ENCODE data around the gene RTN4RL1.
A peak's percentile ranks its signal among the peaks of the same experiment; 100 is the strongest.

Gene RTN4RL1

DNA sequence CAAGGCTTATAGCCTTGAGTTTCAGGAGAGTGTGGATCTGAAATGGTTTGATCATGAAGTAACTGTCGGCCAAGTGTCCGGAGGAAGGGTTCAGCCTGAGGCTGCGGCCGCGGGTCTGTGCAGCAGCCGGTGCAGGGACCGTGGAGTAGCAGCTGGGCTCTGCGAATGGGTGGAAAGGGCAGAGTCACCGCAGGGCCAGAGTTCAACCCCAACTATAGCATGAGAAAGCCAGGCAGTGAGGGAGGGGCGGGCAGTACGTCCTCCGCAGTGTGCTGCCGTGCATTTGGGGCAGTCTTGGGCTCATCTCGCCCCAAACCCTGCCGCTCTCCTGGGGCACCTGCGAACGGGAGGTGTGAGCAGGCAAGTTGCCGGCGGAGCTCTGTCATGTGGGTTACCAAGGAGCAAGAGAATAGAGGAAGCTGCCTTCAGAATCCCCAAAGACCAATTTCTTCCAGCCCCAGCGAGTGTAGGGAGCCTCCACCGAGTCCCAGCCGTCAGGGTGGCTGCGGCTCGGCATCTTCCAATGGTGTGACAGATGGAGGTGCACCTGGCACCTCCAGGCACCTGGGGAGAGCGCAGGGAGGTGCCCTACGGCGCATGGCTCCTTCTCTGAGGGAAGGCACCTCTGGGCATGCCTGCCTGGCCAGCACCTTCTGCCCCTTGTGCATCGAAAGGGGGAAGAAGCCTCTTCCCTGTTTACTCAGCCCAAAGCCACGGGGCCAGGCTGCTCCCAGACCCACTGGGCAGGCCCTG lies 108.0 kb downstream of the RTN4RL1 start:
- no peak overlapping the region for H3K4me3 ChIP-seq (ENCODE audit: insufficient read depth, low read length, poor library complexity, severe bottlenecking)
- H3K27me3 ChIP-seq (ENCODE audit: low read length): no peaks in the 10 kb centered on the region
- H3K4me2 ChIP-seq (ENCODE audit: low read depth, low read length, poor library complexity, severe bottlenecking): no peak overlapping the region
- no peak for TF ChIP-seq EZH2phosphoT487 (conservative IDR thresholded peaks at IDR 0.05; ENCODE audit: low read length)
- TF ChIP-seq, protein P1, sequence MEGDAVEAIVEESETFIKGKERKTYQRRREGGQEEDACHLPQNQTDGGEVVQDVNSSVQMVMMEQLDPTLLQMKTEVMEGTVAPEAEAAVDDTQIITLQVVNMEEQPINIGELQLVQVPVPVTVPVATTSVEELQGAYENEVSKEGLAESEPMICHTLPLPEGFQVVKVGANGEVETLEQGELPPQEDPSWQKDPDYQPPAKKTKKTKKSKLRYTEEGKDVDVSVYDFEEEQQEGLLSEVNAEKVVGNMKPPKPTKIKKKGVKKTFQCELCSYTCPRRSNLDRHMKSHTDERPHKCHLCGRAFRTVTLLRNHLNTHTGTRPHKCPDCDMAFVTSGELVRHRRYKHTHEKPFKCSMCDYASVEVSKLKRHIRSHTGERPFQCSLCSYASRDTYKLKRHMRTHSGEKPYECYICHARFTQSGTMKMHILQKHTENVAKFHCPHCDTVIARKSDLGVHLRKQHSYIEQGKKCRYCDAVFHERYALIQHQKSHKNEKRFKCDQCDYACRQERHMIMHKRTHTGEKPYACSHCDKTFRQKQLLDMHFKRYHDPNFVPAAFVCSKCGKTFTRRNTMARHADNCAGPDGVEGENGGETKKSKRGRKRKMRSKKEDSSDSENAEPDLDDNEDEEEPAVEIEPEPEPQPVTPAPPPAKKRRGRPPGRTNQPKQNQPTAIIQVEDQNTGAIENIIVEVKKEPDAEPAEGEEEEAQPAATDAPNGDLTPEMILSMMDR (IDR thresholded peaks at IDR 0.05; ENCODE audit: insufficient read depth, low read length, poor library complexity, severe bottlenecking): no peak
- no peak overlapping the region for H2AFZ ChIP-seq (ENCODE audit: low read depth, low read length, severe bottlenecking)
- H3F3A ChIP-seq (ENCODE audit: insufficient read depth): no peaks in the 10 kb centered on the region
- H3K79me2 ChIP-seq (ENCODE audit: insufficient read depth, low read length): no peaks in the 10 kb centered on the region
- H3K9me2 ChIP-seq (replicated peaks; ENCODE audit: insufficient read depth, low read length): no peaks in the 10 kb centered on the region
- H3K9ac ChIP-seq (ENCODE audit: low read length): no peak overlapping the region
- H3K27ac ChIP-seq (ENCODE audit: low read depth, low read length): no peak overlapping the region
- H4K20me1 ChIP-seq (ENCODE audit: low read depth, low read length): no peaks in the 10 kb centered on the region
- H3K9me3 ChIP-seq (ENCODE audit: insufficient read depth, low read length): no peaks in the 10 kb centered on the region
- no peaks in the 10 kb centered on the region for H3K36me3 ChIP-seq (ENCODE audit: low read length)

DNA sequence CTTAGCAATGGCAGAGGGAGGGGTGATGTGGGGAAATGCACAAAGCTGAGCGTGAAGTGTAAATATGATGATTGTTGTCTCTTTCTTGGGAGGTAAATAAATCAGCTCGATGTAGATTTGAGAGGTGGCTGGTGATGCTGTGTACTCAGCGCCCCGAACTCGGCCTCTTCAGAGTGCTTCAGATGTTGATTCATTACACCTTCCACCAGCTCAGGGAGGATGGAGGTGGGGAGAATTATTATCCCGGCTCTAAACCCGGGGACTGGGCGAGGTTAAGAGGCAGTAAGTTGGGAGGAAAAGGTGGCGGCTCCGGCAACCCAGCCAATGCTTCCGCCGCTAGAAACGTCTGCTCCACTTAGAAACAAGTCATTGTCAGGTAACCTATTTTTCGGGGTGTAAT lies 108.8 kb downstream of the RTN4RL1 start:
- peak overlapping the region; percentile 48 for H2AFZ ChIP-seq (ENCODE audit: low read depth, low read length, severe bottlenecking)
- H3K9me2 ChIP-seq (replicated peaks; ENCODE audit: insufficient read depth, low read length): no peaks in the 10 kb centered on the region
- no peak overlapping the region for H3K27ac ChIP-seq (ENCODE audit: low read depth, low read length)
- no peak overlapping the region for H3K4me3 ChIP-seq (ENCODE audit: insufficient read depth, low read length, poor library complexity, severe bottlenecking)
- no peak overlapping the region for H3K4me2 ChIP-seq (ENCODE audit: low read depth, low read length, poor library complexity, severe bottlenecking)
- H4K20me1 ChIP-seq (ENCODE audit: low read depth, low read length): no peaks in the 10 kb centered on the region
- no peaks in the 10 kb centered on the region for H3F3A ChIP-seq (ENCODE audit: insufficient read depth)
- no peak overlapping the region for H3K9ac ChIP-seq (ENCODE audit: low read length)
- no peaks in the 10 kb centered on the region for H3K27me3 ChIP-seq (ENCODE audit: low read length)
- no peaks in the 10 kb centered on the region for H3K9me3 ChIP-seq (ENCODE audit: insufficient read depth, low read length)
- no peak for TF ChIP-seq EZH2phosphoT487 (conservative IDR thresholded peaks at IDR 0.05; ENCODE audit: low read length)
- TF ChIP-seq, protein P1 (IDR thresholded peaks at IDR 0.05; ENCODE audit: insufficient read depth, low read length, poor library complexity, severe bottlenecking): no peak
- H3K79me2 ChIP-seq (ENCODE audit: insufficient read depth, low read length): no peaks in the 10 kb centered on the region
- H3K36me3 ChIP-seq (ENCODE audit: low read length): no peaks in the 10 kb centered on the region

DNA sequence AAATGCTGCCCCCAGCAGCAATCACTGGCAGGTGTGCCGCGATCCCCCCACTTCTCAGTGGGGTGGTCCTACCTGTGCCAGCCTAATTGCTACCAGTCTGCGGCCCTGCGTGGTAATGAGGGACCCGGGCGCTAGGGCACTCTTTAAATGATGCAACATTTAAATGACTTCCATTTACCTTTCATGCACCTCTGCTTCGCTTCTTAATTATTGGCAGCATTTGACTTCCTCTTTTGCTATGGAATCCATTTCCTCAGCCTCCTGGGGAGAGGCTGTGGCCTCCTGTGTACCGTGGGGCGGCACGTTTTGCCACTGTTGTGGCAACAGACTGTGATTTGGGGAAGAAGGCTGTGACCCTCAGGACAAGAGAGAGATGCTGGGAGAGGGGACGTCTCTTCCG lies 109.2 kb downstream of the RTN4RL1 start:
- no peaks in the 10 kb centered on the region for H3K9me3 ChIP-seq (ENCODE audit: insufficient read depth, low read length)
- no peak overlapping the region for H3K27ac ChIP-seq (ENCODE audit: low read depth, low read length)
- H4K20me1 ChIP-seq (ENCODE audit: low read depth, low read length): no peaks in the 10 kb centered on the region
- H3K9me2 ChIP-seq (replicated peaks; ENCODE audit: insufficient read depth, low read length): no peaks in the 10 kb centered on the region
- H3K36me3 ChIP-seq (ENCODE audit: low read length): no peaks in the 10 kb centered on the region
- no peak overlapping the region for H3K4me2 ChIP-seq (ENCODE audit: low read depth, low read length, poor library complexity, severe bottlenecking)
- peak overlapping the region; percentile 48 for H2AFZ ChIP-seq (ENCODE audit: low read depth, low read length, severe bottlenecking)
- H3K79me2 ChIP-seq (ENCODE audit: insufficient read depth, low read length): no peaks in the 10 kb centered on the region
- no peaks in the 10 kb centered on the region for H3F3A ChIP-seq (ENCODE audit: insufficient read depth)
- no peak for TF ChIP-seq EZH2phosphoT487 (conservative IDR thresholded peaks at IDR 0.05; ENCODE audit: low read length)
- TF ChIP-seq, protein P1 (IDR thresholded peaks at IDR 0.05; ENCODE audit: insufficient read depth, low read length, poor library complexity, severe bottlenecking): no peak
- no peaks in the 10 kb centered on the region for H3K27me3 ChIP-seq (ENCODE audit: low read length)
- no peak overlapping the region for H3K9ac ChIP-seq (ENCODE audit: low read length)
- H3K4me3 ChIP-seq (ENCODE audit: insufficient read depth, low read length, poor library complexity, severe bottlenecking): no peak overlapping the region

Measured in SU-DHL-6 (cell line).